HCT116 (cell line): ENCODE data around the gene SUGCT. TPM values are rescaled to one million over a fixed set of nuclear protein-coding genes. Genes with fewer than 3 reads are reported as not detected.

Experiments used
- ATAC-seq: fragments of 200-7000 bp; cut with Tn5 transposase; 2 replicates; pipeline ENCODE4 v1.9.1; 2020; ENCODE audit warnings: mild to moderate bottlenecking, moderate library complexity
- BruUV-seq: library from RNA; stranded (reverse); fragments of 400-500 nt; replicated peaks from 2 replicates; lab custom pipeline; 2021; lab: Mats Ljungman, UMichigan
- CTCF ChIA-PET: fragments of 300-600 bp; sonication (Branson Sonifier 250); formaldehyde crosslinking; loops from one replicate; lab custom pipeline; 2021; ENCODE audit warnings: antibody characterized with exemption; lab: Charles Lee
- POLR2A ChIA-PET: fragments of 300-600, 350-600 bp; sonication (Branson Sonifier 250); formaldehyde crosslinking; loops from one replicate; lab custom pipeline; 2021; ENCODE audit warnings: antibody characterized with exemption; lab: Charles Lee
- RAD21 ChIA-PET, 2 experiments: fragments of 300-600 bp; sonication (Branson Sonifier 250); formaldehyde crosslinking; loops; one replicate each; lab custom pipeline; 2023; ENCODE audit warnings: low total read pairs in 2 of 2; ENCODE audit not compliant: uncharacterized antibody in 2 of 2, unreplicated experiment in 2 of 2, low non-redundant PET in 1 of 2; lab: Charles Lee
- DNase-seq: peaks from one replicate; pipeline ENCODE4 v3.0.0-alpha.2; 2010; ENCODE audit warnings: low read depth, low spot score
- H2AFZ ChIP-seq: fragments of 200-600 bp; shearing (Covaris generic), sonication (generic); 2 replicates; pipeline ENCODE4 v1.6.1; 2017; ENCODE audit warnings: low read depth, mixed run types, mixed read lengths, antibody characterized with exemption, low read length; ENCODE audit not compliant: poor library complexity, severe bottlenecking
- H3K27ac ChIP-seq: 2 replicates; pipeline ENCODE4 v1.5.1; 2012; ENCODE audit warnings: low read depth, low read length
- H3K27me3 ChIP-seq: fragments of 200-600 bp; sonication (generic); 2 replicates; pipeline ENCODE4 v1.6.1; 2016; ENCODE audit warnings: mixed run types, low read length, mixed read lengths; ENCODE audit not compliant: insufficient read depth
- H3K36me3 ChIP-seq, 2 experiments: fragments of 200-500 bp in 1 of 2; fragments of 200-600 bp in 1 of 2; sonication (Bioruptor generic) in 1 of 2; sonication (generic) in 1 of 2; 2 replicates each; pipeline versions ENCODE4 v1.5.1 to v1.6.1; 2014 to 2016; ENCODE audit warnings: low read length in 2 of 2, inconsistent platforms in 1 of 2, mixed read lengths in 1 of 2, mixed run types in 1 of 2; ENCODE audit not compliant: insufficient read depth in 2 of 2, control insufficient read depth in 1 of 2
- H3K4me1 ChIP-seq, 2 experiments: fragments of 200-600 bp in 1 of 2; sonication (generic) in 1 of 2; 2 replicates each; pipeline versions ENCODE4 v1.5.1 to v1.6.1; 2012 to 2017; ENCODE audit warnings: low read length in 2 of 2, inconsistent platforms in 1 of 2, mild to moderate bottlenecking in 1 of 2, mixed read lengths in 1 of 2, mixed run types in 1 of 2, moderate library complexity in 1 of 2; ENCODE audit not compliant: insufficient read depth in 2 of 2, control insufficient read depth in 1 of 2
- H3K4me2 ChIP-seq: fragments of 200-600 bp; sonication (generic); 2 replicates; pipeline ENCODE4 v1.6.1; 2017; ENCODE audit warnings: mixed run types, low read length, mixed read lengths
- H3K4me3 ChIP-seq, 2 experiments: fragments of 200-600 bp in 1 of 2; sonication (generic) in 1 of 2; replicated peaks in 1 of 2; 2 replicates each; pipeline ENCODE4 v1.5.1; 2011 to 2016; ENCODE audit warnings: low read length in 2 of 2, control low read depth in 1 of 2, low read depth in 1 of 2, mild to moderate bottlenecking in 1 of 2, mixed read lengths in 1 of 2, mixed run types in 1 of 2
- H3K79me2 ChIP-seq: fragments of 200-600 bp; sonication (generic); 2 replicates; pipeline ENCODE4 v1.6.1; 2017; ENCODE audit warnings: mild to moderate bottlenecking, mixed run types, low read length, moderate library complexity, mixed read lengths; ENCODE audit not compliant: insufficient read depth
- H3K9ac ChIP-seq: fragments of 200-600 bp; sonication (generic); 2 replicates; pipeline ENCODE4 v1.6.1; 2016; ENCODE audit warnings: low read length, mixed read lengths
- H3K9me2 ChIP-seq: fragments of 200-600 bp; sonication (generic), shearing (Covaris generic); 2 replicates; pipeline ENCODE4 v1.6.1; 2017; ENCODE audit warnings: mixed run types, mild to moderate bottlenecking, moderate library complexity; ENCODE audit not compliant: insufficient read depth
- H3K9me3 ChIP-seq, 2 experiments: fragments of 200-500 bp in 1 of 2; fragments of 200-600 bp in 1 of 2; sonication (Bioruptor generic) in 1 of 2; sonication (generic) in 1 of 2; 2 replicates each; pipeline ENCODE4 v1.6.1; 2014 to 2017; ENCODE audit warnings: low read length in 2 of 2, mixed read lengths in 2 of 2, inconsistent platforms in 1 of 2, low read depth in 1 of 2, mild to moderate bottlenecking in 1 of 2, mixed run types in 1 of 2, moderate library complexity in 1 of 2; ENCODE audit not compliant: control insufficient read depth in 1 of 2, insufficient read depth in 1 of 2
- H4K20me1 ChIP-seq: fragments of 200-600 bp; sonication (generic), shearing (Covaris generic); 2 replicates; pipeline ENCODE4 v1.6.1; 2017; ENCODE audit warnings: mixed run types, mild to moderate bottlenecking, moderate library complexity; ENCODE audit not compliant: insufficient read depth
- CBX3 ChIP-seq: IDR thresholded peaks from 2 replicates; pipeline ENCODE4 v1.6.1; 2012; ENCODE audit warnings: low read depth
- CEBPB ChIP-seq: IDR thresholded peaks from 2 replicates; pipeline ENCODE4 v1.6.1; 2012; ENCODE audit warnings: low read depth
- CTCF ChIP-seq, 3 experiments: fragments of 200-600 bp in 1 of 3; sonication (generic) in 1 of 3; IDR thresholded peaks in 2 of 3; conservative IDR thresholded peaks in 1 of 3; 2 replicates each; pipeline ENCODE4 v1.5.1; 2012 to 2017; ENCODE audit warnings: low read depth in 2 of 3, low read length in 2 of 3, antibody characterized with exemption in 1 of 3, borderline replicate concordance in 1 of 3, control low read depth in 1 of 3, mild to moderate bottlenecking in 1 of 3, mixed read lengths in 1 of 3, mixed run types in 1 of 3, moderate library complexity in 1 of 3; ENCODE audit not compliant: insufficient read depth in 1 of 3
- ELF1 ChIP-seq: IDR thresholded peaks from 2 replicates; pipeline ENCODE4 v1.6.1; 2012; ENCODE audit warnings: low read depth, borderline replicate concordance
- ZBTB33 ChIP-seq: IDR thresholded peaks from 2 replicates; pipeline ENCODE4 v1.6.1; 2011; ENCODE audit warnings: mild to moderate bottlenecking, low read length, moderate library complexity; ENCODE audit not compliant: insufficient replicate concordance; ENCODE audit errors: extremely low read depth
- ZNF274 ChIP-seq: fragments of 200-500 bp; sonication (Bioruptor generic); IDR thresholded peaks from 2 replicates; pipeline ENCODE4 v1.6.1; 2014; ENCODE audit warnings: mild to moderate bottlenecking, low read depth, low read length, inconsistent platforms
- intact Hi-C: fragments of 100-400 bp; cut with micrococcal nuclease; formaldehyde crosslinking; loops from 2 replicates; pipeline ENCODE4 v1.10.0; 2022
- total RNA-seq: library from RNA; stranded (reverse); gene quantifications from one replicate; pipeline ENCODE4 v1.2.1, GENCODE V29; 2021; ENCODE audit not compliant: unreplicated experiment

Gene SUGCT
- total RNA-seq, 1 experiment from 2014 or later: 4.4 TPM

- no peak for TF ChIP-seq ZBTB33
Observed at GRCh38 chr7:40709062-40709964, 574.5 kb downstream of the SUGCT start (continued).

- no TSS peak for BruUV-seq
- H4K20me1 ChIP-seq: no peaks in the 10 kb centered on the region
- ChIA-PET CTCF (interaction anchor here (1.2 kb wide), 1 partner anchor 479 kb away, joined by 3 read pairs; no protein-coding TSS in a partner anchor), RAD21 (no interaction called here), POLR2A (no interaction called here)
- intact Hi-C loops: no loop called here
- H3K9me3 ChIP-seq: no peaks in the 10 kb centered on the region
- H3K4me1 ChIP-seq: peaks cover under 1 to 1% of the 10 kb centered on the region in 2 experiments; a peak in 2 of 4 replicates
- H3K27me3 ChIP-seq: no peaks in the 10 kb centered on the region
- H3K27ac ChIP-seq: no peak overlapping the region
- no peaks in the 10 kb centered on the region for H3K36me3 ChIP-seq
- ATAC-seq (no peak), DNase-seq (no peak)
- H3K4me3 ChIP-seq: no peak overlapping the region
- no peak for TF ChIP-seq CEBPB
- TF ChIP-seq ZBTB33: no peak
- no peak for TF ChIP-seq ELF1
- no peak for TF ChIP-seq CTCF (IDR thresholded peaks at IDR 0.05 in 2 of 3, conservative IDR thresholded peaks at IDR 0.05 in 1 of 3; ENCODE audit: borderline replicate concordance in 1 of 3, insufficient read depth in 1 of 3, low read depth in 2 of 3, low read length in 2 of 3)
- no peak for TF ChIP-seq ZNF274
- TF ChIP-seq CBX3: no peak
- H3K79me2 ChIP-seq: no peaks in the 10 kb centered on the region
- no peaks in the 10 kb centered on the region for H3K9me2 ChIP-seq
- H3K4me2 ChIP-seq: no peak overlapping the region
- no peak overlapping the region for H2AFZ ChIP-seq
- no peak overlapping the region for H3K9ac ChIP-seq
Observed at GRCh38 chr7:40711706-40712105, 576.9 kb downstream of the SUGCT start.
